Mucosa of descending colon (tissue), 3 donors: ENCODE measurements around the gene EYA2. TPM values are rescaled to one million over a fixed set of nuclear protein-coding genes. Genes with fewer than 3 reads are reported as not detected.

Source experiments
- ATAC-seq: fragments of 200-7000 bp; cut with Tn5 transposase; one replicate; pipeline ENCODE4 v1.9.1; 2020; ENCODE audit warnings: mild to moderate bottlenecking, moderate library complexity
- DNase-seq, 3 donors: peaks; one replicate each; pipeline ENCODE4 v3.0.0-alpha.2; 2020
- H3K36me3 ChIP-seq: fragments of 200-600 bp; one replicate; pipeline ENCODE4 v1.8.0; 2021; ENCODE audit warnings: low read depth, mild to moderate bottlenecking
- H3K4me1 ChIP-seq: fragments of 200-600 bp; one replicate; pipeline ENCODE4 v1.8.0; 2021; ENCODE audit warnings: low read depth, mild to moderate bottlenecking
- H3K4me3 ChIP-seq: fragments of 200-600 bp; one replicate; pipeline ENCODE4 v1.8.0; 2021; ENCODE audit warnings: mild to moderate bottlenecking
- H3K9me3 ChIP-seq: fragments of 200-600 bp; one replicate; pipeline ENCODE4 v1.8.0; 2021; ENCODE audit warnings: mild to moderate bottlenecking
- CTCF ChIP-seq: fragments of 200-600 bp; IDR thresholded peaks from one replicate; pipeline ENCODE4 v1.8.0; 2022; ENCODE audit warnings: antibody characterized with exemption, mild to moderate bottlenecking
- intact Hi-C, 2 donors: fragments of 100-400 bp; cut with DNase I in 1 of 2; cut with micrococcal nuclease in 1 of 2; formaldehyde crosslinking; loops; one replicate each; pipeline versions ENCODE4 v1.11.0 to v1.11.1; 2022; cut with DNase I, micrococcal nuclease
- total RNA-seq, 3 donors: library from RNA; stranded (reverse); fragmentation: NEBNext Ultra II Directional in 2 of 3; extraction: Animal tissue kit (Norgen Biotek cat#: 25700) in 2 of 3; gene quantifications; one replicate each; pipeline versions ENCODE4 v1.2.1 to v1.2.4, GENCODE V29; 2021 to 2023
- donor health status: DM: no; HTN: no; CAD: no; lungs with moderate emphysema.
- donor health status: DM: no; HTN: no; CAD: no.
- donor health status: DM: no; HTN: yes; CAD: no.

The EYA2 gene
- total RNA-seq, 3 donors from 2014 or later = 14.3 to 22.3 (median 19.5) TPM

- ATAC-seq (peak; percentile 74), DNase-seq (peak in 1 of 3 donors; percentile 23)
- no peak for TF ChIP-seq CTCF
- no peaks in the 10 kb centered on the region for H3K4me1 ChIP-seq
- H3K36me3 ChIP-seq = no peaks in the 10 kb centered on the region
- intact Hi-C loops = no loop called here
- no peak overlapping the region for H3K4me3 ChIP-seq
- H3K9me3 ChIP-seq = no peaks in the 10 kb centered on the region
Measured at GRCh38 chr20:47088335-47088734, 193.7 kb downstream of the EYA2 start.

GRCh38 chr20:47089151-47089550 lies 194.5 kb downstream of the EYA2 start:
- intact Hi-C loops = no loop called here
- no peak for ATAC-seq
- no peak for TF ChIP-seq CTCF
- no peak overlapping the region for H3K4me3 ChIP-seq
- H3K36me3 ChIP-seq = no peaks in the 10 kb centered on the region
- H3K4me1 ChIP-seq = no peaks in the 10 kb centered on the region
- H3K9me3 ChIP-seq = no peaks in the 10 kb centered on the region
- DNase-seq = no peak

- TF ChIP-seq CTCF = no peak
- H3K9me3 ChIP-seq = no peaks in the 10 kb centered on the region
- no peaks in the 10 kb centered on the region for H3K4me1 ChIP-seq
- no peak overlapping the region for H3K4me3 ChIP-seq
- no peak for DNase-seq
- no peak for ATAC-seq
- intact Hi-C loops = no loop called here
- no peaks in the 10 kb centered on the region for H3K36me3 ChIP-seq
Measured at GRCh38 chr20:47090835-47091234, 196.2 kb downstream of the EYA2 start.

DNA sequence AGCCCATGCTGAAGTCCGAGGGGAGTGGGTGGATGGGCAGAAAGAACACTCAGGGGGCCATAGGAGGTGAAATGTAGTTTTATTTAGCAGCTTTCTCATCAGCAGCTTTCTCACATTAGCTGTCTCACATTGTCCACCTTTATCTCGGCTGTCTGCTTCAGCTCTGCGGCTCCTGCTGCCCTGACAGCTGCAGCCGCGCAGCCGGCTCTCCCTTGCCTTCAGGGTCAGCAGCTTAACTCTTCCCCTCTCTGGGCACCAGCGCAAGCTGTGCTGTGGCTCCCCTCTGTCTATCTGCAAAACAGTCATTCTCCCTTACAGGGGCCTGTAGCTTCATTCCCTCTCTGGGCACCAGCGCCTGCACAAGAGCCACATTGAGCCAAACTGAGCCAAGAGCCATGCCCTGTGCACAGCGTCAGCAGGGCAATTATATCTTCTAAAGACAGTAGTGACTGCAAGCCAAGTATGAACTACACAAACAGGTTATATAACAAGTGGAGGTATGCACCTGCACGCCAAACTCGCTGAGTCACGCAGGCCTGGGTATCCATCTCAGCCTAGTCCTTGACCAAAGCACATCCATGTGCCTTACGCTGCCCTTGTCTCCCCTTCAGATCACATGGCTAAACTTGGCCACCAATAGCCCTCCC lies 198.8 kb downstream of the EYA2 start:
- ATAC-seq (no peak), DNase-seq (no peak)
- Histone ChIP-seq H3K4me3 (no peak overlapping the region), H3K9me3 (no peaks in the 10 kb centered on the region), H3K36me3 (no peaks in the 10 kb centered on the region), H3K4me1 (peaks cover 5% of the 10 kb centered on the region)
- no peak for TF ChIP-seq CTCF
- intact Hi-C loops = no loop called here

DNA sequence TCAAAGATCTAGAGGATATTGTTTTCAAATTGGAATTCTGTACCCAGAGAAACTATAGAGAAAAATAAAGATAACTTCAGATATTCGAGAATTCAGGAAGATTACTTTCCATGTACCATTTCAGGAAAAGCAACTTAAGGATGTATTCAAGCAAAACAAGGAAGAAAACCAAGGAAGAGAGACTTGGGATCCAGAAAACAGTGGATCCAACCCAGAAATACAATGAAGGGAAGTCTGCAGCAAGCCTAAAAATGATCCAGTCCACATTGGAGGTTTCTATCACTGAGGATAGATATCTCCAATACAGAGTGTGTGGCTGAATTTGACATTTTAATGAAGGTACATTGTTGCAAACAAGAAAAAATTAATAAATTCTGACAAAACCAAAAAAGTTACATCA lies 201.0 kb downstream of the EYA2 start:
- TF ChIP-seq CTCF = no peak
- intact Hi-C loops = no loop called here
- H3K4me1 ChIP-seq = peaks cover 12% of the 10 kb centered on the region
- H3K4me3 ChIP-seq = no peak overlapping the region
- H3K9me3 ChIP-seq = no peaks in the 10 kb centered on the region
- no peaks in the 10 kb centered on the region for H3K36me3 ChIP-seq
- no peak for ATAC-seq
- no peak for DNase-seq
